GM18519 (cell line): ENCODE results near the gene SYCP3.

ENCODE experiments used
- ATAC-seq: cut with Tn5 transposase; IDR thresholded peaks from one replicate; pipeline ENCODE4 v1.9.1; 2021; ENCODE audit warnings: mild to moderate bottlenecking, moderate library complexity; ENCODE audit not compliant: unreplicated experiment, low FRiP score

Gene SYCP3

DNA sequence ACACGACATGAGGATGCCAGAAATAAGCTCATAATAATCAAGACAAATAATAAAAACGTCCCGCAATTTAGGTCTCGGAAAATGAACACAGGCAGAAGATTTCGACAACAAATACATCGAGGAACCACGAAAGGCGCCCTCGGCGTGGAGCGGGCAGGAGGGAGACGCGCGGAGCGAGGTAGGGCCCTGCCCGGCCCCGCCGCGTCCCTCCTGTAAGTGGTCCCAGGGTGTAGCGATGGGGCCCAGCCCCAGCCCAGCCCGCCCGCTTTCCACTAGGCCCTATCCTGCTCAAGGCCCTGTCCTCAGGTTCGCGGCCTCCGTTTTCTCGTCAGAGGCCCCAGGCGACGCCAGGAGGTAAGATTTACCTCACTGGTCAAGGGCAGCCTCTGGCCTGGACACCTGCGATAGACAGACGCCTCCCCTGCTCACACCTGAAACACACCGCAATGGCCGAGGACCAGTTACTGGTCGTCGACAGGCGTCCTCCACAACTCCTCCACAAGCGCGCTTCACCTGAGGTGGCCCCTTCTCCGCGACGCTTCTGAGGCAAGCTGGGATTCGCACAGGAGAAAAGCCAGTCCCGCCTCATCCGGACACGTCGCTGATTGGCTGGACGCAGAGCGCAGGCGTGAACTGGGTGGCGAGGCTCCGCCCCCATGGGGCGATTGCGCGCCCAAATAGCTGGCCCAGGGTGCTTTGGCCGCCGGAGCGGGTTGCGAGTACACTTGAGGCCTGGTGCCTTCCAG is at the start of gene SYCP3:
Gene SYCP3, minus strand, starts transcription at position 543 of the 746 bp plus-strand sequence. CDS start 1,527 bp downstream, outside the sequence.
- ATAC-seq = no peak

DNA sequence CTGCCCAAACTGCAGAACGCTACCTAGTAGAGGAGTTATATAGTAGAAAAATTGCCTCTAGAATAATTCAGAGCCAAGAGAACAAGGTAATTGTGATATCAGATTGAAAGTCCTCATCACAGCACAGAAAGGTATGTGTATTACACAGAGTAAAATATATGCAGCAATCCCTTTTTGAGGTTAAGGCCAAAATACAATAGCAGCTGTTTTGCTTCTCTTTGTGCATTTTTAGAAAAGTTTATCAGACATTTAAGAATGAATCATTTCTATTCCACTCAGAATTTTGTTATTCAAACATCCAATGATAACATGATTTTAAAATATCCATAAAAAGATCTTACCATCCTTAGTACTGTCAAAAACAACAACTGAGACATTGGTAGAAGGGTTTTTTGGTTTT is 46.4 kb upstream of the SYCP3 start:
- no peak for ATAC-seq

DNA sequence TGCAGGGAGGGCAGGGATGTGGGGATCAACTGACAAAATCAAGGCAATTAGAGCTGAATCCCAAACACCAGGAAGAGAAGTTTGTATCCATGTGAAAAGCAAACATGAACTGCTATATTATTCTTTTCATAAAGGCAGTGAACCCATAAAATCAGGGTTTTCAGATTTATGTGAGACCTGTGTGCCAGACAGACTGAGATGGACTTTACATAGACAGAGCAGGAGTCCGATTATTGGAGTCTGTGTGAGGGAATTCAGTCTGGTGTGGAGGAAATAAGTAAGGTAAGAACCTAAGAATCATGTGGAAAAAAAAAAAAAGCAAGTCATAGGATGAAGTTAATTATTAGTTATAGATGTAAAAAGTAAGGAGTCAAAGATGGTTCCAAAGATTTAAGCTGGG is 45.1 kb upstream of the SYCP3 start:
- no peak for ATAC-seq

DNA sequence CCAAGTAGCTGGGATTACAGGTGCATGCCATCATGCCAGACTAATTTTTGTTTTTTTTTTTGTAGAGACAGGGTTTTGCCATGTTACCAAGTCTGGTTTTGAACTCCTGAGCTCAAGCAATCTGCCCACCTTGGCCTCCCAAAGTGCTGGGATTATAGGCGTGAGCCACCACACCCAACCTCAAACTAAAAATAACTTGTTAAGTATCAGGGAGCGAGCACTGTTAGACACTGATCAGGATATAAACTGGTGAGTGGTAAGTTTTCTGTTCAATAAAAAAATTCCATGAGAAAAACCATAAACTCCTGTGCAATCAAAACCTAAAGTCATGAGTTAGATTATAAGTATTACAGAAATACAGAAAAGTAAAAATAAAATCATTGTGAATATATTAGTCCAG is 44.6 kb upstream of the SYCP3 start:
- ATAC-seq = no peak

DNA sequence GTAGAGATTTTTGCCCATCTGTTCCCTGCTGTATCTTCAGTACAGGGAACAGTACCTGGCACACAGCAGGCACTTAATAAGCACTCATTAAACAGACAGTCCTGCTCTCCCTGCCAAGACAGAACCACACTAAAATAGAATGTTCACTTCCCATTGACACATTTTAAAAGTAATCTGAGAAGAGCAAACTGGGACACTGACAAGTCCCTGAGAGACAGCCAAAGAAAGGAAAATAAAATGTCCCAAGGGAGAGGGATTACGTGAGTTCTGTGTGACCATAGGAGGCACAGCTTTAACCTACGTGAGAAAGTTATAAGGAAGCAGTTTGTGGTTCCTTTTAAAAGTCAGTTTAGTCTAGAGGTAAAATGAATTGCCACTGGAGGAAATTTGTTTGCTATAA is 43.9 kb upstream of the SYCP3 start:
- no peak for ATAC-seq

DNA sequence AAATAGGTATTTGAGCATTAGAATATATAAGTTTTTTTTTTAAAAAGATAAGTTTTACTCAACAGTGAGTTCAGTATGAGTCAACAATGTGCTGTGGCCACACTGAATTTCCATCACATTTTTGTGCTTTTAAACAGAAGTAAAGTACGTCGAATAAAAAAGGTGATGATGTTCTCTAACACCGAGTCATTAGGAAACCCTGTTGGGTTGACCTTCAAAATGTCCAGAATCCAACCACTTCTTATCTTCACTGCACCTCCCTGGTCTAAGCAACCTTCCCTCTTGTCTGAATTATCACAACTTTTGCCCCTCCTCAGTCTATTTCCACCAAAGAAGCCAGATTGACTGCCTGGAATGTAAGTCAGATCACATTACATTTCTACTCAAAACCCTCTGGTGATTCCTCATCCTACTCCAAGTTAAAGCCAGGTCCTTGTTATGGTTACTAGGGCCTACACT is 43.0 kb upstream of the SYCP3 start:
- ATAC-seq = no peak

DNA sequence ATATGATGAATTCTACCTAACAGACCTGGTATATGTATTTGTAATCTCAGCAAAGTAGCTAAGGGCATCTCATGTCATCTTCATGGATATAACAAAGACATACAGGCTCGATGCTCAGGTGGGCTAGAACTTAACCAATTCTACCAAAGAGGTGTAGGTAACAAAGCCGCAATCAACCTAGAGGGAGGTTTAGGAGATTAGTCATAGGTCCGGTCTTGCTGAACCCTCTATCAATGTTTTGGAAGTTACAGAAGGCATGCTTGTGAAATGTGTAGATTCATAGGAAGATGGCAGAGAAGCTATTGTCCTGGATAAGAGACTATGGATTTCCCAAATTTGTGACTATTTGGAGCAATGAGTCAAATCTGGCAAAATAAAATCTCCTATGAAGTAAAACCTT is 42.6 kb upstream of the SYCP3 start:
- no peak for ATAC-seq

DNA sequence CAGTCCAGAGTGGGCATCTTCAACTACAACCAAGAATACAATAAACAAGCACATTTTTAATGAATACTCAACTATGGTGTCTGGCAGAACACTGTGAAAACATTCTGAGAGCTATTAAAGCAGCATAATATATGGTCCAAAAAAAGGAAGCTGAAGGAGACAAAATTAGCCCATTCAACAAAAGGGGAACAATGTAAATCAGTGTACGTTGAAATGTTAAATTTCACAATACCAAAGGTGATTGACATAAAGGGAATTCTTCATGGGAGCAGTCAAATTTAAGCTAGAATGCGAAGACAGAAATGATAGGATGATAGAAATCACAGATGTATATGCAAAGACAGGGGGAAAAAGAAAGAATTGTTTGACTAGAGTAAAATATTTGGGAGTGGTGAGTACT is 41.3 kb upstream of the SYCP3 start:
- ATAC-seq = no peak

DNA sequence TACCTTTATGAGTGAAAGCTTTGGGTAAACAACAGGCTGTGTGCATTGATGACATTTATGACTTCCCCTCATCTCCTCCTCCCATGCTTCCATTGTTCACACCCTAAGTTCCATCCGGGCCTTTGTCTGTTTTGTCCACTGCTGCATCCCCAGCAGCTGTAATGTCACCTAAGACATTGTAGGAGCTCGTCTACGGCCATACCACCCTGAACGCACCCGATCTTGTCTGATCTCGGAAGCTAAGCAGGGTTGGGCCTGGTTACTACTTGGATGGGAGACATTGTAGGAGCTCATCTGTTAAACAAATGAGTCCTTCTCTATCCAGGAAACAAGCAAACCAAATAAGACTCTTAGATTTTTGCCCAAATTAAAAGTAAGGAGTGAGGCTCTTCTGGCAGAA is 40.4 kb upstream of the SYCP3 start:
- ATAC-seq = no peak

DNA sequence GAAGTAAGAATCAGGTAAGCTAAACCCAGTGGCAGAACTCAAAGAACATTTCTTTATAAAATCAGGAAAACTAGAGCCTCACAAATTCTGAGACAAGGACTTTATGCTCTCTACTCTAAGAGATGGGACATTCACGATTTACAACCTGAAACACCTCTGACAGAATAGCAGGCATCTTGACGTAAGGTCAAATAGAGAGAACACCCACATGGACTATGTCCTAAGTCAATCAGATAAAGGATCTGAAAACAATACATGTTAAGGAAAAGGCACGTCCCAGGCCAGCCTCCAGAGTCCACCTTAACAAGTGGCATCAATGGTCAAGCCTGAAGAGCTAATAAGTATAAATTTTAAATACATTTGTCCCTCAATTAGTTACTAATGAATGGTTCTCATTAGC is 39.9 kb upstream of the SYCP3 start:
- no peak for ATAC-seq

DNA sequence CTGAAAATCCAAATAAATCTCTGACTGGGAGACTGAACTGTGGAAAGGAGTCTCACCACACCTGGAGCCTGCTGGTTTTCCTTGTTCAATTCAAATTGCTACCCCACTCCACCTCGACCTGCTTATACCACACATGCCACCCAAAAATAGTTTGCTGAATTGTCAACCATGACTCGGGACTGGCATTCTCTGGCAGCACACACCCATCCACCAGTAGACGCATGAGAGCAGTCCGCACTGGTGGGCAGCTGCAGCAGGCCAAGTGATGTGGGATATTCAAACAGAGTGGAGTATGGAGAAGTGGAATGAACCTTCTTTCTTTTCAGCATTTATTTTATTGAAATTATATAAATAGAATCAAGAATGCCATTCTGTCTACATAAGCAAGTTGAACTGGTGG is 38.7 kb upstream of the SYCP3 start:
- no peak for ATAC-seq

DNA sequence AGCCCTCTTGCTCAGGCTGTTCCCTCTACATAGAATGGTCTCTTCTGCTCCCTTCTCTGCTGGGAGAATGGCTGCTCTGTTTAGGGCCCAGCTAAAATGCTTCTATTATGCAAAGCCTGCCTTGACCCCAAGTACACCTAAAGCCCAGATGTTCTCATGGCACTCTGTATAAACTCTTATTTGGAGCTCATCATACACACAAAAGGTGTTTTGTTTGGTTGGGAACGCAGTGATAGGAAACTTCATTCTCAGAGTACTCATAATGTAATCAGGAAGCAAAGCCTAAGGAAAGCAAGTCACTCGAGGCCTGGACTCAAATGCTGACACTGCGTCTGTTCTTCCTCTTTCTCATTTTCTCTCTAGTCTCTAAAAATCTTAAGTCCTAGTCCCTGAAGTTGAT is 38.2 kb upstream of the SYCP3 start:
- no peak for ATAC-seq

DNA sequence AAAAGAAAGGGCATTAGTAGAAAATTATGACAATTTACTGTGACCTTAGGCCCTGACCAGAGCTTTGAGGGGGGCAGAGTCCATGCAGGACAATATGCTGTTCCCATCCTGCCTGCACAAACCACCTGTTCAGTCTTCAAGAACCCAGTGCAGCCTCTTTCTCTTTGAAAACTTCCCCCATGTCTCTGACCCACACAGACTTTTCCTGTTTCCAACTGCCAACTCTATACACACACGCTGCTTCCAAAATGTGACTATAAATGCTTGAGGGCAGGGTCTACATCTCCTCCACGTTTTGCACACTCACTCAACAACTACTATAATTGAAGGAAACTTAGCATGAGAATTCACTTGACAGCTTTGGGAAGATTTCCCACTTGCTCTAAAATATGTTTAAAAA is 36.6 kb upstream of the SYCP3 start:
- ATAC-seq = no peak

DNA sequence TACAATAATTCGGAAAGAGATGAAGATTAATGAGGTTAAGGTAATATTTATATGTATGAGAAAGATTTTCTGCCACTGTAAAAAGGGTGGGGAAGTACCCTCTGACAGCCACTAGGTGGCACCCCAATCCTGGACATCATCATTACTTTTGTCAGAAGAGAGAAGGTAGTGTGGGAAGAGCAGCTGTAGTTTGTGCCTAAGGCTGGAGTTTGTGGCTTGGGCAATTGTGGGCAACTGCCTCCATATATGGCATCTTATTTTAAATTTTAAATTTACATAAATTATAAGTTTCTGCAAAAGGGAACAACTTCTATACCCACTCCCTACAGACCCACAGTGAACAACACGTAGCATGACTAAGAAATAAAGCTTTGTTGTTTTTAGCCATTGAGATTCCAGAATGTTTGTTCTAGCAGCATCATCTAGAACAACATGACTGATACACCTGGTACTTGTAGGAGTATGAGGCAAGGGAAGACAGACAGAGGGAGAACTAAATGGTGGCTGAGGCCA is 34.4 kb upstream of the SYCP3 start:
- peak; percentile 59 for ATAC-seq

DNA sequence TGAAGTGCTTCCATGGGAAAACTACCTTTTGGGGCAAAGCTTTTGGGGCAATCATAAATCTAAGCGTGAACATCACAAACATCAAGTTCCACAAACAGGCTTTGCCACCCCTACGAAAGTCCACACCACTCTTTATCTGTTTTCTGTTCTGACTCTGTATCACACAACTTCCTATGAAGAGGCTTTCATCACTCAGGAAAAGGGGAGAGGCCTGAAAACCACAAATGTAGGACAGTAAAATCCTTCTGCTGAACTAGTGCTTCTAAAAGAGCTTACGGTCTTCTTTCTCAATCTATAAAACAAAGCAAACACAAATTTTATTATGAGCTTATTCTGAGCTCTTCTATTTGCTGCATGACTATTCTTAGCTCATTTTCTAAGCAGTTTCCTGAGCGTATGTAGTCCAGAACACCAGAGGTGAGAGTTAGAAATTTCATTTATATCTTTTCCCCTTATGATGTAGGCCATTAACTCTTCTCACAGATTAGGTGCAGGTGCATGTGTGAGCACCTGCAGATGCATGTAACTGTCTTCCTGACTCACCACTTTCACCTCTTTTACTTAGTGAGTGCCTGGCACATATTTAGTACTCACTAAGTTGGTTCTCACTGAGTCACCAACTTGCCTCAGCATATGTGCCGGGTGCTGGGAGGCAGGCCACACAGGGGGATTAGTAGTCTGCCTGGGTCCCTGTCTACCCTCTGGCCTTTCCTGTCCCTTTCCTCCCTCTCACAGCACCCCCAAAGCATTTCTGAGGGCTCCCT is 32.9 kb upstream of the SYCP3 start:
- no peak for ATAC-seq

DNA sequence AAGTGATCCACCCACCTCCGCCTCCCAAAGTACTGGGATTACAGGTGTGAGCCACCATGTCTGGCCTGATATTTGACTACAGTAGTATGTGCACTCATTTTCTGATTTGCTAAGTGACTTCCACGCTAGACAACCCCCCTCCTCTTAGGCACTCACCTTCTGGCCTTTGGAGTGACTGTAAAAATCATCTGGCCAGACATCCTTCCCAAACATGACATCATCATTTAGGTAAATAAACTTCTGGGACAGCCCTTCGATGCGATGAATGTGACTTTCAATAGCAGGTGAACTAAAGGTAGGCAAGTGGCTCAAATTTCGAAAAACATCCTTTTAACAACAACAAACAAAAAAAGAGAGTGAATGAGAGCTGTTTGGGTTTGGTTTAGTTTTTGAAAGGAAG is 30.6 kb upstream of the SYCP3 start:
- ATAC-seq = no peak

DNA sequence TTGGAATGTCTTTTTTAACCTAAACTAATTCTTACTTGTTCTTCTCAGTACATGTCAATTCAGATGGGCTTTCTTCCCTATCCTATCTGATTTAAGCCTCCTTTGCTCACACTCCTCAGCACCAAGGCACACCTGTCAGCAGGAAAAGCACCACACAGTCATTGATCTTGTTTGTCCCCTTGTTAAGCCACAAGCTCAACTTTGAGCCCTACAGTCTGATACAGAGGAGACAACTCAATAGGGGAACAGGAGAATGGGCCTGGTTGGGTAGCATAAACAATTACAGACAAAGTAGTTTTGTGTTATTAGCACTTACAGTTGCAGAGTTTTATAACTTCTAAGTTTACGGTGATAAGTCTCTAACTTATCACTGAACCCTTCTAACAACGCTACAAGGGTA is 29.5 kb upstream of the SYCP3 start:
- ATAC-seq = no peak

DNA sequence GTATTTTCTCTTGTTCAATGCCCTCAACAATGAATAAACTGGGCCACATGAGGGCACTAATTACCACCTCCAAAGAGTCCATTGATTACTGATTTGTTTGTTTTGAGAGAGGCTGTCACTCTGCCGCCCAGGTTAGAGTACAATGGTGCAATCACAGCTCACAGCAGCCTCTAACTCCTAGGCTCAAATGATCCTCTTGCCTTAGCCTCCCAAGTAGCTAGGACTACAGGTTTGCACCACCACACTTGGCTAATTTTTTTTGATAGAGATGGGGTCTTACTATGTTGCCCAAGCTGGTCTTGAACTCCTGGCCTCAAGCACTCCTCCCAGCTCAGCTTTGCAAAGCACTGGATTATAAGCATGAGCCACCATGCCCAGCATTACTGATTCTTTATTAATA is 28.3 kb upstream of the SYCP3 start:
- no peak for ATAC-seq

DNA sequence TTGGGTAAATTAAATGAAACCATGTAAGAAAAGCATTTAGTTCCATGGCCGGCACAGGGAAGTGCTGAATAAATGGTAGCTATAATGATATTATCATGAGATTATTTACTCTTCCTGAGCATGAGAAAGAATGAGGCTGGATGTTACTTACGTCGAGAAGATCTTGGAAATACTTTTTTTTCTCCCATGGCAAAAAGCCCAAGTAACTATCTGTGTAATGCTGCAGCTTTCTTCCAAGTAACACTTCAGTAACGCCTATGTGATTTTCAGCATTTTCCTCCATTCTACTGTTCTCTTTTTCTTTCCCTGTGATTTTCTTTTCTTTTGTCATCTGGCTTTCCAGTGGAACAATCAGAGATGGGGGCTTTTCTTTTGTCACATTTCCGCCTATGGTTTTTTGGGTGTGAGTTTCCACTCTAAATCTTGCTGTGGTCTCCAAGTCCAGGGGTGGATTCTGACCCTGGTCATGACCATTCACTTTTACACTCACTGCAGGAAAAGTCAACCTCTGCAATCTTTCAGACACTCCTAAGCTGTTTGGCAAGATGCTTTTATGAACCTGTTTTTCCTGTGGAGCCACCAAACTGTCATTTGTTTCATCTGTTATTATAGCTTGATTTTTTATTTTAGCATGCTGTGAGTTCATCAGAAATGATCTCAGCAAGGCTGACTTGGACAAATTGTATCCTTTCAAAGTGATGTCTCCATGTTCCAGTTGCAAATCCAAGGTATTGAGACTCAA is 25.0 kb upstream of the SYCP3 start:
- ATAC-seq = no peak

DNA sequence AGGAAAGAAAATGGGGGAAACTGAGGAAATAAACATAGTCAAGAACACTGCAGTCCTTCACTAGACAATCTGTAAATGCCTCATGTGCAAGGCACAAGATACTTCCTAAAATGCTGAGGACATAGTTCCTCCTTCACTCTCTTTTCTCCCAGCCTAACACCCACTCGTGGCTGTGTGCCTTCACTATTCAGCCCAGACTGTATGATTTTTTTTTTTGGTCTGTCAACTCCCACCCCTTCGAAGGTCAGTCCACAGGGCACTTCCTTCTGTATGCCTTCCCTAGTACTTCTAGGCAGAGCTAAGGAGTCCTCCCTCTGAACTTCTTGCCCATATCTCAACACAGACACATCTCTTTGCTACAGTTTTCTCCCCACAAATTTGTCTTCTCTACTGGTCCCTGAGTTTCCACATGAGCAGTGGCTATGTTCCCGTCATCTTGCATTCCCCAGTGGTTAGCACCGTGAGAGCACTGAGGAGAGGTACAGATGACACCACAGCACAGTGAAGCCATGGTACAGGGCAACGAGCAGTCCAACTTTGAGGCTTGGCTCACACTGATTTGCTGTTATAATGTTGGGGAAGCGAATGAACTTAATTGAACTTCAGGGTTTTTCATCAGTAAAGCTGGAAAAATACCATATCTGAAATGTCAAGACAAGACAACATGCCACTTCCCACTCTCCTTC is 24.1 kb upstream of the SYCP3 start:
- ATAC-seq = no peak

DNA sequence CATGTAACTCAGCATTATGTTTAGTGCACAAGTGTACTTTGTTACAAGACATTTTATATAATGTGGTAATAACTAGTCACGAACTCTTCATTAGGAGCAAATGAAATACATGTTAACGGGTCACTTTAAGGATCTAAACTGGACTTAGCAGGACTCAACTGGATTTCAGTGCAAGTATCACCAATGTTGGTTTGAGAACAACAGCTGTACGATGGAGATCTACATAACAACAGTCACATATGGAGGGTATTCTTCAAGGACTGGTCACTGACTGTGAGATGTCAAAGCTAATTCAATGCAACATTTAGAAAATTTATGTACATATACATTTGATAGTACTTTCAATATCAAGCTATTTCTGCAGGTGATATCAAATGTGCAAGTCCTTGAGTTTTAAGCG is 22.5 kb upstream of the SYCP3 start:
- no peak for ATAC-seq
